Thyroid gland (tissue), 4 donors: ENCODE results near the gene CYTH1.
"Not testable (repeated sequence)": the region's sequence is repeated elsewhere in the genome, so short reads cannot be mapped to it uniquely, and the experiment has no call there.

Source experiments
- POLR2A ChIP-seq, 2 donors: fragments of 450-650 bp; IDR thresholded peaks; one replicate each; pipeline ENCODE4 v1.6.1; 2017; ENCODE audit warnings: antibody characterized with exemption in 2 of 2, mild to moderate bottlenecking in 2 of 2, moderate library complexity in 1 of 2
- TF ChIP-seq, protein P1 (sequence below), 6 experiments: fragments of 200-600 bp in 3 of 6; fragments of 450-650 bp in 3 of 6; sonication (generic) in 3 of 6; IDR thresholded peaks; one replicate each; pipeline ENCODE4 v1.5.1; 2016 to 2019; ENCODE audit warnings: antibody characterized with exemption in 6 of 6, mild to moderate bottlenecking in 2 of 6, inconsistent platforms in 1 of 6, moderate library complexity in 1 of 6

DNA sequence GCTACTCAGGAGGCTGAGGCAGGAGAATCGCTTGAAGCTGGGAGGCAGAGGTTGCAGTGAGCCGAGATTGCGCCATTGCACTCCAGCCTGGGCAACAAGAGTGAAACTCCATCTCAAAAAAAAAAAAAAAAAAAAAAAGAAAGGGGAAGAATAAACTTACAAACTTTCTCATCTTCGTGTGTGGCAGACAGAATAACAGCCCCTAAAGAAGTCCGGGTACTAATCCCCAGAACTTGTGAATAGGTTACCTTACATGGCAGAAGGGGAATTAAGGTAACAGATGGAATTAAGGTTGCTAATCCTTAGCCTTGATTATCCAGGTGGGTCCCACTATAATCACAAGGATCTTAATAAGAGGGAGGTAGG, 2.8 kb downstream of the CYTH1 start:
- TF ChIP-seq, protein P1, sequence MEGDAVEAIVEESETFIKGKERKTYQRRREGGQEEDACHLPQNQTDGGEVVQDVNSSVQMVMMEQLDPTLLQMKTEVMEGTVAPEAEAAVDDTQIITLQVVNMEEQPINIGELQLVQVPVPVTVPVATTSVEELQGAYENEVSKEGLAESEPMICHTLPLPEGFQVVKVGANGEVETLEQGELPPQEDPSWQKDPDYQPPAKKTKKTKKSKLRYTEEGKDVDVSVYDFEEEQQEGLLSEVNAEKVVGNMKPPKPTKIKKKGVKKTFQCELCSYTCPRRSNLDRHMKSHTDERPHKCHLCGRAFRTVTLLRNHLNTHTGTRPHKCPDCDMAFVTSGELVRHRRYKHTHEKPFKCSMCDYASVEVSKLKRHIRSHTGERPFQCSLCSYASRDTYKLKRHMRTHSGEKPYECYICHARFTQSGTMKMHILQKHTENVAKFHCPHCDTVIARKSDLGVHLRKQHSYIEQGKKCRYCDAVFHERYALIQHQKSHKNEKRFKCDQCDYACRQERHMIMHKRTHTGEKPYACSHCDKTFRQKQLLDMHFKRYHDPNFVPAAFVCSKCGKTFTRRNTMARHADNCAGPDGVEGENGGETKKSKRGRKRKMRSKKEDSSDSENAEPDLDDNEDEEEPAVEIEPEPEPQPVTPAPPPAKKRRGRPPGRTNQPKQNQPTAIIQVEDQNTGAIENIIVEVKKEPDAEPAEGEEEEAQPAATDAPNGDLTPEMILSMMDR (IDR thresholded peaks at IDR 0.05): not testable (repeated sequence)
- not testable (repeated sequence) for TF ChIP-seq POLR2A (IDR thresholded peaks at IDR 0.05)
